HepG2 (cell line): ENCODE results near the gene URGCP. TPM values are rescaled to one million over a fixed set of nuclear protein-coding genes. Genes with fewer than 3 reads are reported as not detected.

ENCODE experiments used
- AGO1 ChIP-seq: fragments of 200-400 bp; formaldehyde crosslinking; IDR thresholded peaks from 2 replicates; pipeline ENCODE4 v1.6.1; 2017; ENCODE audit warnings: mild to moderate bottlenecking, low read depth, low read length, moderate library complexity; ENCODE audit not compliant: poor library complexity, severe bottlenecking
- CTCF ChIP-seq: sonication (generic); formaldehyde crosslinking; IDR thresholded peaks from 2 replicates; pipeline ENCODE4 v1.5.0; 2020; ENCODE audit warnings: mild to moderate bottlenecking, missing genetic modification reagents, moderate library complexity
- GATA4 ChIP-seq: sonication (generic); IDR thresholded peaks from 2 replicates; pipeline ENCODE4 v1.6.1; 2016; ENCODE audit warnings: antibody characterized with exemption, low read depth, borderline replicate concordance
- JUN ChIP-seq: sonication (generic); formaldehyde crosslinking; IDR thresholded peaks from 2 replicates; pipeline ENCODE4 v1.4.0; 2020; ENCODE audit warnings: mild to moderate bottlenecking, missing genetic modification reagents
- KAT2B ChIP-seq: fragments of 150-350 bp; IDR thresholded peaks from 2 replicates; pipeline ENCODE4 v1.6.1; 2014; ENCODE audit warnings: low read depth, low read length, borderline replicate concordance
- NCOA2 ChIP-seq: sonication (generic); formaldehyde crosslinking; IDR thresholded peaks from 2 replicates; pipeline ENCODE4 v1.8.0; 2022; ENCODE audit warnings: inconsistent platforms
- NCOR1 ChIP-seq: fragments of 200-600 bp; sonication (generic); IDR thresholded peaks from 2 replicates; pipeline ENCODE4 v1.7.0; 2017; ENCODE audit warnings: antibody characterized with exemption, low read length, borderline replicate concordance
- NONO ChIP-seq, 2 experiments: fragments of 450-650 bp in 1 of 2; sonication (generic) in 1 of 2; formaldehyde crosslinking in 1 of 2; IDR thresholded peaks in 1 of 2; conservative IDR thresholded peaks in 1 of 2; 2 replicates each; pipeline versions ENCODE4 v1.6.1 to v1.8.0; 2017 to 2022; ENCODE audit warnings: mild to moderate bottlenecking in 1 of 2, missing genetic modification reagents in 1 of 2, moderate library complexity in 1 of 2
- PAX8 ChIP-seq: sonication (generic); formaldehyde crosslinking; IDR thresholded peaks from 2 replicates; pipeline ENCODE4 v1.8.0; 2022; ENCODE audit warnings: mild to moderate bottlenecking, missing genetic modification reagents, borderline replicate concordance
- PHF8 ChIP-seq: sonication (generic); formaldehyde crosslinking; IDR thresholded peaks from 2 replicates; pipeline ENCODE4 v1.5.0; 2020; ENCODE audit warnings: missing genetic modification reagents
- USF2 ChIP-seq, 2 experiments: sonication (generic) in 1 of 2; formaldehyde crosslinking in 1 of 2; IDR thresholded peaks; 2 replicates each; pipeline versions ENCODE4 v1.5.1 to v1.6.1; 2011 to 2020; ENCODE audit warnings: borderline replicate concordance in 1 of 2, low read depth in 1 of 2, low read length in 1 of 2, mild to moderate bottlenecking in 1 of 2, missing genetic modification reagents in 1 of 2, moderate library complexity in 1 of 2
- ZMYM3 ChIP-seq: sonication (generic); formaldehyde crosslinking; IDR thresholded peaks from 2 replicates; pipeline ENCODE4 v1.5.1; 2020; ENCODE audit warnings: mild to moderate bottlenecking, missing genetic modification reagents
- ZNF235 ChIP-seq: sonication (generic); formaldehyde crosslinking; IDR thresholded peaks from 2 replicates; pipeline ENCODE4 v1.8.1; 2023; ENCODE audit warnings: mild to moderate bottlenecking, missing genetic modification reagents, borderline replicate concordance
- ZNF317 ChIP-seq: sonication (generic); formaldehyde crosslinking; IDR thresholded peaks from 2 replicates; pipeline ENCODE4 v1.5.0; 2020; ENCODE audit warnings: mild to moderate bottlenecking, missing genetic modification reagents
- ZNF619 ChIP-seq: sonication (generic); formaldehyde crosslinking; IDR thresholded peaks from 2 replicates; pipeline ENCODE4 v1.4.0; 2020; ENCODE audit warnings: mild to moderate bottlenecking, missing genetic modification reagents
- ZNF773 ChIP-seq: sonication (generic); formaldehyde crosslinking; IDR thresholded peaks from 2 replicates; pipeline ENCODE4 v1.4.0; 2020; ENCODE audit warnings: missing genetic modification reagents, borderline replicate concordance
- polyA plus RNA-seq, 8 experiments: library from polyadenylated mRNA; depleted of rRNA in 3 of 8; stranded (reverse) in 7 of 8; unstranded in 1 of 8; fragments of >200 nt; fragmentation: Illumina TruSeq in 4 of 8; extraction: Trizol in 4 of 8; gene quantifications; 2 replicates each; pipeline versions ENCODE4 v1.2.1 to v1.2.3, GENCODE V29; 2011 to 2016; ENCODE audit warnings: low read depth in 4 of 8, missing spikeins in 1 of 8, mixed read lengths in 1 of 8; ENCODE audit not compliant: insufficient read depth in 1 of 8
- total RNA-seq, 5 experiments: library from RNA; depleted of rRNA; stranded (reverse); fragments of >200 nt; fragmentation: Illumina TruSeq; extraction: Trizol; gene quantifications; 2 replicates each; pipeline ENCODE4 v1.2.3, GENCODE V29; 2016; ENCODE audit warnings: low read depth in 1 of 5
- TF ChIP-seq, protein P1 (sequence below): sonication (generic); formaldehyde crosslinking; IDR thresholded peaks from 2 replicates; pipeline ENCODE4 v1.8.0; 2022; ENCODE audit warnings: mild to moderate bottlenecking, missing genetic modification reagents, borderline replicate concordance
- TF ChIP-seq, protein P2 (sequence below): sonication (generic); formaldehyde crosslinking; IDR thresholded peaks from 2 replicates; pipeline ENCODE4 v1.5.0; 2020; ENCODE audit warnings: mild to moderate bottlenecking, missing genetic modification reagents

Gene URGCP
- total and polyA plus RNA-seq, 2 of the 13 experiments (the other 11 are each of a cell fraction or from before 2014, with no cell fraction given) = 22.3 to 25.8 TPM

GRCh38 chr7:43925984-43926797, 19.8 kb upstream of the URGCP start, which contains the start of gene UBE2D4 (continued):
- TF ChIP-seq NONO (IDR thresholded peaks at IDR 0.05) = no peak
- 0 out of 2 replicates have a peak, but pooled peaks have one; percentile 39 for TF ChIP-seq NONO (CRISPR knock-in tag; conservative IDR thresholded peaks at IDR 0.05)
- TF ChIP-seq, protein P1, sequence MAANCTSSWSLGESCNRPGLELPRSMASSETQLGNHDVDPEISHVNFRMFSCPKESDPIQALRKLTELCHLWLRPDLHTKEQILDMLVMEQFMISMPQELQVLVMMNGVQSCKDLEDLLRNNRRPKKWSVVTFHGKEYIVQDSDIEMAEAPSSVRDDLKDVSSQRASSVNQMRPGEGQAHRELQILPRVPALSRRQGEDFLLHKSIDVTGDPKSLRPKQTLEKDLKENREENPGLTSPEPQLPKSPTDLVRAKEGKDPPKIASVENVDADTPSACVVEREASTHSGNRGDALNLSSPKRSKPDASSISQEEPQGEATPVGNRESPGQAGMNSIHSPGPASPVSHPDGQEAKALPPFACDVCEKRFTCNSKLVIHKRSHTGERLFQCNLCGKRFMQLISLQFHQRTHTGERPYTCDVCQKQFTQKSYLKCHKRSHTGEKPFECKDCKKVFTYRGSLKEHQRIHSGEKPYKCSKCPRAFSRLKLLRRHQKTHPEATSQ (CRISPR knock-in tag) = peak; percentile 46; the same call in 1 of the 2 replicates
- TF ChIP-seq, protein P2, sequence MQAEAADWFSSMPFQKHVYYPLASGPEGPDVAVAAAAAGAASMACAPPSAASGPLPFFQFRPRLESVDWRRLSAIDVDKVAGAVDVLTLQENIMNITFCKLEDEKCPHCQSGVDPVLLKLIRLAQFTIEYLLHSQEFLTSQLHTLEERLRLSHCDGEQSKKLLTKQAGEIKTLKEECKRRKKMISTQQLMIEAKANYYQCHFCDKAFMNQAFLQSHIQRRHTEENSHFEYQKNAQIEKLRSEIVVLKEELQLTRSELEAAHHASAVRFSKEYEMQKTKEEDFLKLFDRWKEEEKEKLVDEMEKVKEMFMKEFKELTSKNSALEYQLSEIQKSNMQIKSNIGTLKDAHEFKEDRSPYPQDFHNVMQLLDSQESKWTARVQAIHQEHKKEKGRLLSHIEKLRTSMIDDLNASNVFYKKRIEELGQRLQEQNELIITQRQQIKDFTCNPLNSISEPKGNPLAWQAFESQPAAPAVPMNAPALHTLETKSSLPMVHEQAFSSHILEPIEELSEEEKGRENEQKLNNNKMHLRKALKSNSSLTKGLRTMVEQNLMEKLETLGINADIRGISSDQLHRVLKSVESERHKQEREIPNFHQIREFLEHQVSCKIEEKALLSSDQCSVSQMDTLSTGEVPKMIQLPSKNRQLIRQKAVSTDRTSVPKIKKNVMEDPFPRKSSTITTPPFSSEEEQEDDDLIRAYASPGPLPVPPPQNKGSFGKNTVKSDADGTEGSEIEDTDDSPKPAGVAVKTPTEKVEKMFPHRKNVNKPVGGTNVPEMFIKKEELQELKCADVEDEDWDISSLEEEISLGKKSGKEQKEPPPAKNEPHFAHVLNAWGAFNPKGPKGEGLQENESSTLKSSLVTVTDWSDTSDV (CRISPR knock-in tag) = peak; percentile 99
- peak; percentile 55; the same call in 1 of the 2 replicates for TF ChIP-seq ZMYM3 (CRISPR knock-in tag)
- peak; percentile 20; the same call in 1 of the 2 replicates for TF ChIP-seq NCOA2
- no peak for TF ChIP-seq NCOR1
- peak; percentile 89; the same call in 1 of the 2 replicates for TF ChIP-seq ZNF773 (CRISPR knock-in tag)
- peak; percentile 66; the same call in 1 of the 2 replicates for TF ChIP-seq PAX8 (CRISPR knock-in tag)
- peak; percentile 85; the same call in 1 of the 2 replicates for TF ChIP-seq ZNF235 (CRISPR knock-in tag)
- TF ChIP-seq JUN (CRISPR knock-in tag) = peak; percentile 62; the same call in 1 of the 2 replicates
- no peak for TF ChIP-seq ZNF619
- no peak for TF ChIP-seq USF2 (IDR thresholded peaks at IDR 0.05; ENCODE audit: low read depth, low read length)
- TF ChIP-seq USF2 (CRISPR knock-in tag; IDR thresholded peaks at IDR 0.05; ENCODE audit: borderline replicate concordance) = peak; percentile 65
- TF ChIP-seq KAT2B = no peak
- peak; percentile 43 for TF ChIP-seq AGO1
- TF ChIP-seq ZNF317 (CRISPR knock-in tag) = no peak; the same call in 1 of the 2 replicates
- TF ChIP-seq CTCF (CRISPR knock-in tag) = 0 out of 2 replicates have a peak, but pooled peaks have one; percentile 49
- TF ChIP-seq PHF8 = peak; percentile 96
- peak; percentile 58; the same call in 1 of the 2 replicates for TF ChIP-seq GATA4
